Left ventricle myocardium inferior (tissue), 1 donor: Measurements from ENCODE around the gene TXK. TPM values are rescaled to one million over a fixed set of nuclear protein-coding genes. Genes with fewer than 3 reads are reported as not detected.

Source experiments
- DNase-seq: peaks from one replicate; pipeline ENCODE4 v3.0.0-alpha.2; 2020
- H3K27ac ChIP-seq: fragments of 200-600 bp; replicated peaks from 2 replicates; pipeline ENCODE4 v1.8.0; 2021
- H3K27me3 ChIP-seq: fragments of 200-600 bp; 2 replicates; pipeline ENCODE4 v1.8.0; 2021; ENCODE audit warnings: low read depth
- H3K36me3 ChIP-seq: fragments of 200-600 bp; 2 replicates; pipeline ENCODE4 v1.8.0; 2021
- H3K4me1 ChIP-seq: fragments of 200-600 bp; 2 replicates; pipeline ENCODE4 v1.8.0; 2021
- H3K4me3 ChIP-seq: fragments of 200-600 bp; 2 replicates; pipeline ENCODE4 v1.8.0; 2021; ENCODE audit warnings: mild to moderate bottlenecking, moderate library complexity
- H3K9me3 ChIP-seq: fragments of 200-600 bp; replicated peaks from 2 replicates; pipeline ENCODE4 v1.8.0; 2021
- CTCF ChIP-seq: fragments of 200-600 bp; IDR thresholded peaks from 2 replicates; pipeline ENCODE4 v1.8.0; 2021; ENCODE audit warnings: antibody characterized with exemption, mild to moderate bottlenecking, borderline replicate concordance
- intact Hi-C: fragments of 100-400 bp; cut with micrococcal nuclease; formaldehyde crosslinking; loops from one replicate; pipeline ENCODE4 v1.11.0; 2022
- total RNA-seq: library from RNA; stranded (reverse); fragmentation: NEBNext Ultra II Directional; extraction: Animal tissue kit (Norgen Biotek cat#: 25700); gene quantifications from one replicate; pipeline ENCODE4 v1.2.1, GENCODE V29; 2021
- donor health status: DM: no; HTN: yes; CAD: no; lungs with severe emphysema.

Gene TXK
- total RNA-seq, 1 donor from 2014 or later: 0.71 TPM

GRCh38 chr4:48138511-48138910 is 4.5 kb upstream of the TXK start:
- intact Hi-C loops: no loop called here

GRCh38 chr4:48137846-48138245 is 3.8 kb upstream of the TXK start:
- Histone ChIP-seq H3K9me3 (no peaks in the 10 kb centered on the region), H3K4me1 (peaks cover 11% of the 10 kb centered on the region), H3K27me3 (no peaks in the 10 kb centered on the region), H3K36me3 (peaks cover 7% of the 10 kb centered on the region), H3K27ac (no peak overlapping the region), H3K4me3 (no peak overlapping the region)
- TF ChIP-seq CTCF: no peak
- intact Hi-C loops: no loop called here
- DNase-seq: no peak

More at GRCh38 chr4:48138511-48138910, 4.5 kb upstream of the TXK start:
- no peak for TF ChIP-seq CTCF
- H3K4me1 ChIP-seq: peaks cover 8% of the 10 kb centered on the region
- H3K4me3 ChIP-seq: no peak overlapping the region
- DNase-seq: no peak
- no peaks in the 10 kb centered on the region for H3K9me3 ChIP-seq
- H3K27me3 ChIP-seq: no peaks in the 10 kb centered on the region
- H3K36me3 ChIP-seq: peaks cover 7% of the 10 kb centered on the region
- H3K27ac ChIP-seq: no peak overlapping the region

DNA sequence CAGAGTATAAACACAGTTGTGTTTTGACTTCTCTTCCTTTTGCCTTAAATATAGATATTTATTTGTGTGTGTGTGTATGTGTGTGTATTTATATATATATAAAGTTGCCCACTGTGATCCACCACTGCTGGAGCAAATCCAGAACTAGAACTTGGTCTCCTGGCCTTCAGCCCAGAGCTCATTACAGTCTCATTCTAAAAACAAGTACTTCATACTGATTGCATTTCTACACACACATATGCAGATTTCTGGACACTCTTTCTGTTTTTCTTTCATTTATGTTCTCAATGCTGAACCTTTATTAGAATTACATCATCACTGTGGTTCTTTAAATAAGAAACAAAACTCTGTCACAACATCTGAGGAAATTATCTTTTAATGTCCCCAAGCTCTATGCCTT is 381 bp downstream of the TXK start:
- Histone ChIP-seq H3K4me3 (no peak overlapping the region), H3K36me3 (peaks cover 7% of the 10 kb centered on the region), H3K27ac (no peak overlapping the region), H3K4me1 (peaks cover 46% of the 10 kb centered on the region), H3K9me3 (no peaks in the 10 kb centered on the region), H3K27me3 (no peaks in the 10 kb centered on the region)
- DNase-seq: no peak
- intact Hi-C loops: no loop called here
- no peak for TF ChIP-seq CTCF

DNA sequence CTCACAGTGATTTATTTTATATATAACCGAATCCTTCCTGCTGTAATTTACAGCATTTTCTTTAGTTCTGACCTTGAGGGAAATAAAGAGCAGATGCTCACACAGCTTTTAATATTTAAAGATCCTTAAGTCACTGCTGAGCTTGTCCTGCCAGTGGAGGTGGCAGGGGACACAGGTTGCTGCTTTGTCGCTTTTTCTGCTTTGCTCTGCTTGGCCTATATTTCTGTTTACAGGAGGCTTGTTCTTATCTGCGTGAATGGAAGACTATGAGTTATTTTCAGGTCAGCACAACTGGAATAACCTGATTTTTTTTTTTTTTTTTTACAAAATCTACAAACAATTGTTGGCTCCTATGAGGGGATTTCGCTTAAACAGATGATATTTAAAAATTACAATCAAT is 2.3 kb downstream of the TXK start:
- Histone ChIP-seq H3K4me1 (peaks cover 61% of the 10 kb centered on the region), H3K4me3 (no peak overlapping the region), H3K9me3 (no peaks in the 10 kb centered on the region), H3K36me3 (peaks cover 7% of the 10 kb centered on the region), H3K27ac (no peak overlapping the region), H3K27me3 (no peaks in the 10 kb centered on the region)
- intact Hi-C loops: no loop called here
- DNase-seq: no peak
- TF ChIP-seq CTCF: no peak

GRCh38 chr4:48130100-48130499 is 4.0 kb downstream of the TXK start:
- no peak for TF ChIP-seq CTCF
- no peak for DNase-seq
- no peaks in the 10 kb centered on the region for H3K27me3 ChIP-seq
- H3K4me1 ChIP-seq: peaks cover 61% of the 10 kb centered on the region
- no peaks in the 10 kb centered on the region for H3K36me3 ChIP-seq
- peak overlapping the region; percentile 34 for H3K27ac ChIP-seq
- intact Hi-C loops: no loop called here
- H3K9me3 ChIP-seq: no peaks in the 10 kb centered on the region
- H3K4me3 ChIP-seq: no peak overlapping the region
